ENCODE results near the gene VLDLR.
"Not testable (repeated sequence)": the region's sequence is repeated elsewhere in the genome, so short reads cannot be mapped to it uniquely, and the experiment has no call there.

VLDLR gene

DNA sequence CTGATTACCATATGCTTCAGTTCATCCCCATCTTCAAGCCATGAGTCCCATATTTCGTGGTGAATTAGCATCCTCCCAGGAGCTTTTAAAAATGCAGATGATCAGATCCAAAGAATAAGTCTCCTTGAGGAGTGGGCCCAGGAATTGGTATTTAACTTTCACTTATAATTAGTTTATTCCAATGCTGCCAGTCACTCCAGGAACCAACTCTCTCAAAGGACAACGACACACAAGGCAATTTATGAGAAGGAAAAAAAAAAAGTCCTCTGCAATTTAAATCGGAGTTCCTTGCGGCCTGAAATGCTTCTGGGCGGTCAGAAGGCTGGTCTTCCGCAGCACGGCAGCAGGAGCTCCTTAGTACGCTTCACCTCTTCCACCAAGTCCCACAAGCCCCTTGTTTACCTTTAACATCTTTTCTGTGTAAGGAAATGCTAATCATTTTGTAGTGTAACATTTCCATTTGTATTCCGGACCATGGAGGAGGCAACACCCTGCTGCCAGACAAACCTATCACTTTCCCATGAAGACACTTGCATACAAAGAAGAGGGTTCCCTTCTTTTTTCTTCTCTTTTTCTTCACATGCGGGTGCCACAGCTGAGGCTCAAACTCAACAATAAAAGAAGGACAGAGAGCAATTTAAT, 79.4 kb downstream of the VLDLR start:
- DNase-seq (ENCODE audit: low read depth): no peak
- no peak for TF ChIP-seq CTCF (IDR thresholded peaks at IDR 0.05; ENCODE audit: low read depth, low read length, missing control alignments)
- H3K4me3 ChIP-seq (ENCODE audit: low read depth, low read length): no peak overlapping the region

- DNase-seq (ENCODE audit: low read depth): no peak
- H3K4me3 ChIP-seq (ENCODE audit: low read depth, low read length): no peak overlapping the region
- no peak for TF ChIP-seq CTCF (IDR thresholded peaks at IDR 0.05; ENCODE audit: low read depth, low read length, missing control alignments)
Measured at GRCh38 chr9:2704504-2704903, 82.9 kb downstream of the VLDLR start.

DNA sequence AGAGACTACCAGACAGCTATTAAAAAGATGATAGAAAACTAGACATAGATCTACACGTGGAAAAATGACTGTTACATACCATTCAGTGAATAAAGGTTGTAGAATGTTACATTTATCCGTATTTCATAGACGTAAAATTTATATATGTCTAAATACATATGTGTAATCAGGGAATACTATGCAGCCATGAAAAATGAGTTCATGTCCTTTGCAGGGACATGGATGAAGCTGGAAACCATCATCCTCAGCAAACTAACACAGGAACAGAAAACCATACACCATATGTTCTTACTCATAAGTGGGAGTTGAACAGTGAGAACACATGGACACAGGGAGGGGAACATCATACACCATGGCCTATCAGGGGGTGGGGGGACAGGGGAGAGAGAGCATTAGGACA, 85.7 kb downstream of the VLDLR start:
- H3K4me3 ChIP-seq (ENCODE audit: low read depth, low read length); DNase-seq (ENCODE audit: low read depth): not testable (repeated sequence)

Data from GM12864 (cell line).